Peyer's patch (tissue), 4 donors: ENCODE results near the gene FKBP2.
A peak's percentile ranks its signal among the peaks of the same experiment; 100 is the strongest.

Experiments used
- POLR2A ChIP-seq, 2 donors: fragments of 450-650 bp; IDR thresholded peaks; one replicate each; pipeline ENCODE4 v1.5.1; 2017; ENCODE audit warnings: antibody characterized with exemption in 2 of 2, mild to moderate bottlenecking in 2 of 2, moderate library complexity in 2 of 2
- TF ChIP-seq, protein P1 (sequence below), 6 experiments: fragments of 450-650 bp in 4 of 6; fragments of 200-600 bp in 2 of 6; sonication (generic) in 1 of 6; IDR thresholded peaks; one replicate each; pipeline ENCODE4 v1.5.1; 2017 to 2019; ENCODE audit warnings: antibody characterized with exemption in 6 of 6, mild to moderate bottlenecking in 3 of 6, moderate library complexity in 1 of 6

DNA sequence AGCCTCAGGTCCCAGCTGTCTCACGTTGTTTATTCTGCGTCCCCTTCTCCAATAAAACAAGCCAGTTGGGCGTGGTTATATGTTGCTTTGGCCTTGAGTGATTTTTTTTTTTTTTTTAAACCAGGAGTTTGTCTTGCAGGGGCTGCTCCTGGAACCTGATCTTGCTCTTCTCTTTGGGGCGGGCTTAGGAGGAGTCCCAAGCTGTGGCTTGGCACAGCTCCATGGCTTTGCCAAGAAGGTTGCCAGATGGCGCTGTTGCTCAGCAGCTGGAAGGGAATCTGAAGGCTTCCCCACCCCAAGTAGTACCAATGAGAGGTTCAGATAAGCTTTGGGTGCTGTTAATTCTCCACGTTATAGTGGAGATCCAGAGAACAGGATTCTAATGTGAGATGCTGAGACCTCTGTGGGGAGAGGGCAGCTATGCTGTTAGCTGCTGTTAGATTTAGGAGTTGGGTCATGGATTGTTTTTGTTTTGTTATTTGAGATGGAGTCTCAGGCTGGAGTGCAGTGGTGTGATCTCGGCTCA is 36.4 kb upstream of the FKBP2 start:
- TF ChIP-seq, protein P1, sequence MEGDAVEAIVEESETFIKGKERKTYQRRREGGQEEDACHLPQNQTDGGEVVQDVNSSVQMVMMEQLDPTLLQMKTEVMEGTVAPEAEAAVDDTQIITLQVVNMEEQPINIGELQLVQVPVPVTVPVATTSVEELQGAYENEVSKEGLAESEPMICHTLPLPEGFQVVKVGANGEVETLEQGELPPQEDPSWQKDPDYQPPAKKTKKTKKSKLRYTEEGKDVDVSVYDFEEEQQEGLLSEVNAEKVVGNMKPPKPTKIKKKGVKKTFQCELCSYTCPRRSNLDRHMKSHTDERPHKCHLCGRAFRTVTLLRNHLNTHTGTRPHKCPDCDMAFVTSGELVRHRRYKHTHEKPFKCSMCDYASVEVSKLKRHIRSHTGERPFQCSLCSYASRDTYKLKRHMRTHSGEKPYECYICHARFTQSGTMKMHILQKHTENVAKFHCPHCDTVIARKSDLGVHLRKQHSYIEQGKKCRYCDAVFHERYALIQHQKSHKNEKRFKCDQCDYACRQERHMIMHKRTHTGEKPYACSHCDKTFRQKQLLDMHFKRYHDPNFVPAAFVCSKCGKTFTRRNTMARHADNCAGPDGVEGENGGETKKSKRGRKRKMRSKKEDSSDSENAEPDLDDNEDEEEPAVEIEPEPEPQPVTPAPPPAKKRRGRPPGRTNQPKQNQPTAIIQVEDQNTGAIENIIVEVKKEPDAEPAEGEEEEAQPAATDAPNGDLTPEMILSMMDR (IDR thresholded peaks at IDR 0.05): peak; percentile 63 to 91 (median 86)
- no peak for TF ChIP-seq POLR2A (IDR thresholded peaks at IDR 0.05)
